Middle frontal gyrus (tissue), 1 donor: Measurements from ENCODE around the gene POLD2.
A peak's percentile ranks its signal among the peaks of the same experiment; 100 is the strongest.
"Not testable (repeated sequence)": the region's sequence is repeated elsewhere in the genome, so short reads cannot be mapped to it uniquely, and the experiment has no call there.

Experiments
- DNase-seq: peaks from one replicate; pipeline ENCODE4 v3.0.0-alpha.2; 2015; ENCODE audit warnings: low spot score; ENCODE audit errors: extremely low spot score

POLD2 gene

GRCh38 chr7:44123190-44124003 is at the start of gene POLD2:
Gene POLD2, minus strand, starts transcription at chr7:44123548. Its CDS starts 1,495 bp downstream, at chr7:44122053.
- DNase-seq: peak; percentile 93

- no peak for DNase-seq
Measured at GRCh38 chr7:44172803-44173424, 49.6 kb upstream of the POLD2 start.

- no peak for DNase-seq
Measured at GRCh38 chr7:44172352-44172751, 49.0 kb upstream of the POLD2 start.

GRCh38 chr7:44171901-44172300 is 48.6 kb upstream of the POLD2 start:
- DNase-seq: not testable (repeated sequence)

GRCh38 chr7:44167920-44168319 is 44.6 kb upstream of the POLD2 start:
- DNase-seq: no peak

- no peak for DNase-seq
Measured at GRCh38 chr7:44163591-44163990, 40.2 kb upstream of the POLD2 start.

- DNase-seq: no peak
Measured at GRCh38 chr7:44162785-44163395, 39.5 kb upstream of the POLD2 start.

- DNase-seq: no peak
Measured at GRCh38 chr7:44162179-44162578, 38.8 kb upstream of the POLD2 start.

- DNase-seq: no peak
Measured at GRCh38 chr7:44161371-44161770, 38.0 kb upstream of the POLD2 start.

- no peak for DNase-seq
Measured at GRCh38 chr7:44159824-44160630, 36.7 kb upstream of the POLD2 start.

- DNase-seq: no peak
Measured at GRCh38 chr7:44158873-44159631, 35.7 kb upstream of the POLD2 start.

- no peak for DNase-seq
Measured at GRCh38 chr7:44158096-44158872, 34.9 kb upstream of the POLD2 start.

- DNase-seq: no peak
Measured at GRCh38 chr7:44157116-44158080, 34.0 kb upstream of the POLD2 start.

GRCh38 chr7:44156453-44157010 is 33.2 kb upstream of the POLD2 start:
- no peak for DNase-seq

- no peak for DNase-seq
Measured at GRCh38 chr7:44155191-44156185, 32.1 kb upstream of the POLD2 start.

GRCh38 chr7:44154703-44155102 is 31.4 kb upstream of the POLD2 start:
- no peak for DNase-seq

- DNase-seq: no peak
Measured at GRCh38 chr7:44153948-44154335, 30.6 kb upstream of the POLD2 start.
